WTC11 (cell line): ENCODE data around the gene GPR61. TPM values are rescaled to one million over a fixed set of nuclear protein-coding genes. Genes with fewer than 3 reads are reported as not detected.

ENCODE experiments used
- ATAC-seq: fragments of 200-7000 bp; cut with Tn5 transposase; 2 replicates; pipeline ENCODE4 v1.10.0; 2021; ENCODE audit warnings: mild to moderate bottlenecking, moderate library complexity
- CTCF ChIA-PET: fragments of 300-600 bp; sonication (Branson Sonifier 250); formaldehyde crosslinking; loops from one replicate; lab custom pipeline; 2021; ENCODE audit warnings: antibody characterized with exemption; lab: Charles Lee
- POLR2A ChIA-PET: fragments of 350-600 bp; sonication (Branson Sonifier 250); formaldehyde crosslinking; loops from one replicate; lab custom pipeline; 2021; ENCODE audit warnings: antibody characterized with exemption; lab: Charles Lee
- DNase-seq: peaks from one replicate; pipeline ENCODE4 v3.0.0; 2021; ENCODE audit warnings: low spot score
- H3K27ac Mint-ChIP-seq: 2 replicates; pipeline ENCODE4 v1.8.0; 2021; ENCODE audit warnings: mixed read lengths
- H3K27me3 Mint-ChIP-seq: 2 replicates; pipeline ENCODE4 v1.8.0; 2021; ENCODE audit warnings: low read depth, mild to moderate bottlenecking, moderate library complexity, mixed read lengths
- H3K36me3 Mint-ChIP-seq: 2 replicates; pipeline ENCODE4 v1.8.0; 2021; ENCODE audit warnings: mixed read lengths
- H3K4me1 Mint-ChIP-seq: 2 replicates; pipeline ENCODE4 v1.8.0; 2022; ENCODE audit warnings: mixed read lengths
- H3K4me3 Mint-ChIP-seq: 2 replicates; pipeline ENCODE4 v1.8.0; 2021; ENCODE audit warnings: mild to moderate bottlenecking, moderate library complexity, mixed read lengths
- H3K9me3 Mint-ChIP-seq: 2 replicates; pipeline ENCODE4 v1.8.0; 2021; ENCODE audit warnings: mixed read lengths
- ATF3 ChIP-seq: sonication (generic); formaldehyde crosslinking; conservative IDR thresholded peaks from 2 replicates; pipeline ENCODE4 v1.8.1; 2022; ENCODE audit warnings: mild to moderate bottlenecking, missing genetic modification reagents
- CTCF ChIP-seq: fragments of 200-600 bp; IDR thresholded peaks from 2 replicates; pipeline ENCODE4 v1.8.0; 2022; ENCODE audit warnings: antibody characterized with exemption
- GTF2I ChIP-seq: fragments of 250-450 bp; sonication (Bioruptor Pico); conservative IDR thresholded peaks from 2 replicates; pipeline ENCODE4 v1.4.0; 2021; ENCODE audit warnings: mild to moderate bottlenecking
- JUN ChIP-seq: sonication (generic); formaldehyde crosslinking; IDR thresholded peaks from 2 replicates; pipeline ENCODE4 v1.8.0; 2023; ENCODE audit warnings: mild to moderate bottlenecking, missing genetic modification reagents
- KAT7 ChIP-seq: sonication (generic); formaldehyde crosslinking; IDR thresholded peaks from 2 replicates; pipeline ENCODE4 v1.8.1; 2023; ENCODE audit warnings: missing genetic modification reagents, mild to moderate bottlenecking, borderline replicate concordance
- MXD4 ChIP-seq: fragments of 250-450 bp; sonication (Bioruptor Pico); IDR thresholded peaks from 2 replicates; pipeline ENCODE4 v1.8.0; 2021; ENCODE audit warnings: mild to moderate bottlenecking, moderate library complexity, borderline replicate concordance
- NFATC4 ChIP-seq: fragments of 250-450 bp; sonication (Bioruptor Pico); IDR thresholded peaks from 2 replicates; pipeline ENCODE4 v1.9.0; 2021; ENCODE audit warnings: mild to moderate bottlenecking
- OVOL2 ChIP-seq: fragments of 250-450 bp; sonication (Bioruptor Pico); IDR thresholded peaks from 2 replicates; pipeline ENCODE4 v1.9.0; 2021; ENCODE audit warnings: mild to moderate bottlenecking, borderline replicate concordance
- PRRX2 ChIP-seq: fragments of 250-450 bp; sonication (Bioruptor Pico); IDR thresholded peaks from 2 replicates; pipeline ENCODE4 v1.8.0; 2021; ENCODE audit warnings: mild to moderate bottlenecking
- SMAD4 ChIP-seq: sonication (generic); formaldehyde crosslinking; IDR thresholded peaks from 2 replicates; pipeline ENCODE4 v1.8.0; 2022; ENCODE audit warnings: mild to moderate bottlenecking, missing genetic modification reagents
- SP1 ChIP-seq: sonication (generic); formaldehyde crosslinking; conservative IDR thresholded peaks from 2 replicates; pipeline ENCODE4 v1.8.1; 2022; ENCODE audit warnings: missing genetic modification reagents
- ZNF138 ChIP-seq: sonication (generic); formaldehyde crosslinking; conservative IDR thresholded peaks from 2 replicates; pipeline ENCODE4 v1.8.1; 2022; ENCODE audit warnings: mild to moderate bottlenecking, moderate library complexity, missing genetic modification reagents
- ZNF263 ChIP-seq: sonication (generic); formaldehyde crosslinking; IDR thresholded peaks from 2 replicates; pipeline ENCODE4 v1.8.1; 2022; ENCODE audit warnings: low read depth, mild to moderate bottlenecking, moderate library complexity, missing genetic modification reagents
- ZNF281 ChIP-seq: sonication (generic); formaldehyde crosslinking; IDR thresholded peaks from 2 replicates; pipeline ENCODE4 v1.8.0; 2023; ENCODE audit warnings: mild to moderate bottlenecking, missing genetic modification reagents
- ZNF423 ChIP-seq: fragments of 250-450 bp; sonication (Bioruptor Pico); IDR thresholded peaks from 2 replicates; pipeline ENCODE4 v2.1.2; 2022; ENCODE audit warnings: mild to moderate bottlenecking, moderate library complexity
- ZNF512 ChIP-seq: sonication (generic); formaldehyde crosslinking; IDR thresholded peaks from 2 replicates; pipeline ENCODE4 v1.8.1; 2022; ENCODE audit warnings: missing genetic modification reagents, borderline replicate concordance
- total RNA-seq: library from RNA; stranded (reverse); gene quantifications from 3 replicates; pipeline ENCODE4 v1.2.3, GENCODE V29; 2021
- TF ChIP-seq, protein P1 (sequence below): fragments of 250-450 bp; sonication (Bioruptor Pico); IDR thresholded peaks from 2 replicates; pipeline ENCODE4 v1.9.0; 2021; ENCODE audit warnings: moderate library complexity, mild to moderate bottlenecking, inconsistent platforms, borderline replicate concordance
- TF ChIP-seq, protein P2 (sequence below): sonication (generic); formaldehyde crosslinking; conservative IDR thresholded peaks from 2 replicates; pipeline ENCODE4 v1.8.1; 2023; ENCODE audit warnings: mild to moderate bottlenecking, low read depth, missing genetic modification reagents, moderate library complexity

GPR61 gene
- total RNA-seq, 1 experiment from 2014 or later = 0.42 TPM

DNA sequence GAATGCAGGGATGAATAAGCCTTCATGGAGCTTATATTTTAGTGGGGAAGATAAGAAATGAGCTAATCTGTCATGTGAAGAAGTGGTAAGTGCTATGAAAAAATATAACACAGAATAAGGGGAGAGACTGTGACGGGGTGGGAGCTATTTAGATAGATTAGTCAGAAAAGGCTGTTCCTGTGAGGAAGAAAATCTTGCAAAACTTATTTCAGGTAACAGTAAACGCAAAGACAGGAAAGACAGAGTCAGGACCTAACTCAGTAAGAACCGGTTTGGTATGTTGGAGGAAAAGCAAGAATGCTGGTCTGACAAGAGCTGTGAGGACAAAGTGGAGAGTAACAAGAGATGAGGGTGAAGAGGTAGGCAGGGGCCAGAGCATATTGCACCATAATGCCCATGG is 30.7 kb downstream of the GPR61 start (continued):
- TF ChIP-seq MXD4 (CRISPR knock-in tag) = no peak

DNA sequence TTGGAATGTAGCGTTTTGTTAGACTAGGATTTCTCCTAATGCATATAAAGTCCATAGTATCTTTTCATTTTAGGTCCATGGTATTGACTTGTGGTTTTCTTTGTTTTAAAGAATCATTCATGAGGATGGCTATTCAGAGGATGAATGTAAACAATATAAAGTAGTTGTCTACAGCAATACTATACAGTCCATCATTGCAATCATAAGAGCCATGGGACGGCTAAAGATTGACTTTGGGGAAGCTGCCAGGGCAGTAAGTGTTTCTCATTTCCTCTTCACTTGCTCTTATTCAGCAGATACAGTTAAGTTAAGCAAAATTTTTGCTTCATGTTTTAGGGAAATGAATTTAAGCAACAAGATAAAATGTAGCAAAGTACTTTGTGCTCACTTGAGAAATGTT is 34.1 kb downstream of the GPR61 start:
- H3K27me3 Mint-ChIP-seq = no peaks in the 10 kb centered on the region

More for the DNA sequence above, 34.1 kb downstream of the GPR61 start:
- Mint-ChIP-seq H3K4me1 (no peaks in the 10 kb centered on the region), H3K27ac (no peak overlapping the region), H3K9me3 (no peaks in the 10 kb centered on the region)
- ChIA-PET CTCF (interaction anchor here (1.9 kb wide), 1 partner anchor 66 kb away, joined by 4 read pairs; no protein-coding TSS in a partner anchor), POLR2A (no interaction called here)
- ATAC-seq = no peak
- DNase-seq = no peak
- no peak for TF ChIP-seq PRRX2 (CRISPR knock-in tag)
- TF ChIP-seq KAT7 (CRISPR knock-in tag) = no peak
- TF ChIP-seq ZNF512 (CRISPR knock-in tag) = no peak
- TF ChIP-seq, protein P1, sequence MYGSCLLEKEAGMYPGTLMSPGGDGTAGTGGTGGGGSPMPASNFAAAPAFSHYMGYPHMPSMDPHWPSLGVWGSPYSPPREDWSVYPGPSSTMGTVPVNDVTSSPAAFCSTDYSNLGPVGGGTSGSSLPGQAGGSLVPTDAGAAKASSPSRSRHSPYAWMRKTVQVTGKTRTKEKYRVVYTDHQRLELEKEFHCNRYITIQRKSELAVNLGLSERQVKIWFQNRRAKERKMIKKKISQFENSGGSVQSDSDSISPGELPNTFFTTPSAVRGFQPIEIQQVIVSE = no peak
- TF ChIP-seq ATF3 (CRISPR knock-in tag) = no peak
- no peak for TF ChIP-seq ZNF281 (CRISPR knock-in tag)
- TF ChIP-seq GTF2I = no peak
- TF ChIP-seq CTCF = no peak
- TF ChIP-seq NFATC4 (CRISPR knock-in tag) = no peak
- no peak for TF ChIP-seq ZNF423 (CRISPR knock-in tag)
- no peak for TF ChIP-seq SP1
- no peak for TF ChIP-seq SMAD4 (CRISPR knock-in tag)
- TF ChIP-seq, protein P2, sequence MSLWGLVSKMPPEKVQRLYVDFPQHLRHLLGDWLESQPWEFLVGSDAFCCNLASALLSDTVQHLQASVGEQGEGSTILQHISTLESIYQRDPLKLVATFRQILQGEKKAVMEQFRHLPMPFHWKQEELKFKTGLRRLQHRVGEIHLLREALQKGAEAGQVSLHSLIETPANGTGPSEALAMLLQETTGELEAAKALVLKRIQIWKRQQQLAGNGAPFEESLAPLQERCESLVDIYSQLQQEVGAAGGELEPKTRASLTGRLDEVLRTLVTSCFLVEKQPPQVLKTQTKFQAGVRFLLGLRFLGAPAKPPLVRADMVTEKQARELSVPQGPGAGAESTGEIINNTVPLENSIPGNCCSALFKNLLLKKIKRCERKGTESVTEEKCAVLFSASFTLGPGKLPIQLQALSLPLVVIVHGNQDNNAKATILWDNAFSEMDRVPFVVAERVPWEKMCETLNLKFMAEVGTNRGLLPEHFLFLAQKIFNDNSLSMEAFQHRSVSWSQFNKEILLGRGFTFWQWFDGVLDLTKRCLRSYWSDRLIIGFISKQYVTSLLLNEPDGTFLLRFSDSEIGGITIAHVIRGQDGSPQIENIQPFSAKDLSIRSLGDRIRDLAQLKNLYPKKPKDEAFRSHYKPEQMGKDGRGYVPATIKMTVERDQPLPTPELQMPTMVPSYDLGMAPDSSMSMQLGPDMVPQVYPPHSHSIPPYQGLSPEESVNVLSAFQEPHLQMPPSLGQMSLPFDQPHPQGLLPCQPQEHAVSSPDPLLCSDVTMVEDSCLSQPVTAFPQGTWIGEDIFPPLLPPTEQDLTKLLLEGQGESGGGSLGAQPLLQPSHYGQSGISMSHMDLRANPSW (CRISPR knock-in tag) = no peak
- no peak for TF ChIP-seq JUN (CRISPR knock-in tag)
- TF ChIP-seq ZNF138 (CRISPR knock-in tag) = no peak
- no peak for TF ChIP-seq OVOL2
- TF ChIP-seq ZNF263 (CRISPR knock-in tag) = no peak
- TF ChIP-seq, all 79 proteins: peak for 0
- H3K4me3 Mint-ChIP-seq = no peak overlapping the region
- H3K36me3 Mint-ChIP-seq = peaks cover 4% of the 10 kb centered on the region
